K562 (cell line): Measurements from ENCODE around the gene MACROD2. TPM values are rescaled to one million over a fixed set of nuclear protein-coding genes. Genes with fewer than 3 reads are reported as not detected.

Experiments used
- ATAC-seq: fragments of 200-7000 bp; cut with Tn5 transposase; 3 replicates; pipeline ENCODE4 v1.9.1; 2020; ENCODE audit warnings: moderate library complexity
- BruUV-seq: library from RNA; stranded (reverse); fragments of 400-500 nt; replicated peaks from 2 replicates; lab custom pipeline; 2021; lab: Mats Ljungman, UMichigan
- CTCF ChIA-PET: fragments of 300-600 bp; formaldehyde crosslinking; extraction: SDS; loops from one replicate; lab custom pipeline; 2021; ENCODE audit warnings: low intra/inter-chr PET ratio; lab: Yijun Ruan, JAX
- POLR2A ChIA-PET: fragments of 300-600, 350-650 bp; sonication (Branson Sonifier 250); formaldehyde crosslinking; extraction: SDS; loops from one replicate; lab custom pipeline; 2021; ENCODE audit warnings: antibody characterized with exemption, inconsistent platforms; lab: Yijun Ruan, JAX
- DNase-seq, 4 experiments: peaks; one replicate each; pipeline versions ENCODE4 v3.0.0 to v3.0.0-alpha.2; 2011 to 2018; ENCODE audit warnings: low spot score in 3 of 4, mixed read lengths in 3 of 4; ENCODE audit errors: extremely low read depth in 1 of 4
- FAIRE-seq: peaks from 2 replicates; lab custom pipeline; 2011; peaks lifted over from hg19 to GRCh38; lab: Jason Lieb, UNC
- H2AFZ ChIP-seq: 2 replicates; pipeline ENCODE4 v1.6.0; 2011; ENCODE audit warnings: low read depth, low read length, control low read depth, inconsistent platforms
- H3K27ac ChIP-seq: fragments of 200-600 bp; 3 replicates; pipeline ENCODE4 v1.8.0; 2011; ENCODE audit warnings: low read depth, mild to moderate bottlenecking, control low read depth, inconsistent platforms, low read length, moderate library complexity, mixed read lengths; ENCODE audit errors: extremely low read depth
- H3K27me3 ChIP-seq, 2 experiments: fragments of 300-600 bp in 1 of 2; 2 replicates in 1 of 2; 3 replicates in 1 of 2; pipeline versions ENCODE4 v1.6.0 to v1.8.0; 2011; ENCODE audit warnings: inconsistent platforms in 2 of 2, low read length in 2 of 2, mild to moderate bottlenecking in 1 of 2, mixed read lengths in 1 of 2, moderate library complexity in 1 of 2; ENCODE audit not compliant: control insufficient read depth in 2 of 2, insufficient read depth in 2 of 2
- H3K36me3 ChIP-seq: fragments of 300-600 bp; 3 replicates; pipeline ENCODE4 v1.8.0; 2011; ENCODE audit warnings: mild to moderate bottlenecking, low read length, inconsistent platforms; ENCODE audit not compliant: control insufficient read depth, insufficient read depth
- H3K4me1 ChIP-seq, 2 experiments: fragments of 200-600 bp in 1 of 2; replicated peaks in 1 of 2; 2 replicates in 1 of 2; 3 replicates in 1 of 2; pipeline versions ENCODE4 v1.5.1 to v1.8.0; 2011; ENCODE audit warnings: inconsistent platforms in 2 of 2, low read length in 2 of 2, mild to moderate bottlenecking in 1 of 2, mixed read lengths in 1 of 2, moderate library complexity in 1 of 2; ENCODE audit not compliant: control insufficient read depth in 2 of 2, insufficient read depth in 2 of 2
- H3K4me2 ChIP-seq: 2 replicates; pipeline ENCODE4 v1.6.1; 2011; ENCODE audit warnings: low read length, control low read depth, inconsistent platforms, mixed read lengths; ENCODE audit not compliant: insufficient read depth
- H3K4me3 ChIP-seq: fragments of 200-600 bp; sonication (generic), shearing (Covaris generic); 2 replicates; pipeline ENCODE4 v1.5.1; 2016; ENCODE audit warnings: control low read depth, inconsistent platforms
- H3K79me2 ChIP-seq: fragments of 200-600 bp; 3 replicates; pipeline ENCODE4 v1.8.0; 2011; ENCODE audit warnings: low read length, inconsistent platforms; ENCODE audit not compliant: control insufficient read depth, insufficient read depth
- H3K9ac ChIP-seq, 2 experiments: 2 replicates each; pipeline versions ENCODE4 v1.6.0 to v1.6.1; 2011; ENCODE audit warnings: low read depth in 2 of 2, low read length in 2 of 2, control low read depth in 1 of 2, inconsistent platforms in 1 of 2, mild to moderate bottlenecking in 1 of 2, mixed read lengths in 1 of 2; ENCODE audit not compliant: insufficient read depth in 1 of 2
- H3K9me1 ChIP-seq: one replicate; pipeline ENCODE4 v1.6.0; 2011; ENCODE audit warnings: inconsistent platforms, mild to moderate bottlenecking, low read length, moderate library complexity; ENCODE audit not compliant: control insufficient read depth, insufficient read depth
- H3K9me3 ChIP-seq: replicated peaks from 2 replicates; pipeline ENCODE4 v1.5.1; 2011; ENCODE audit warnings: low read depth, low read length, inconsistent platforms; ENCODE audit not compliant: control insufficient read depth, insufficient read depth
- H4K20me1 ChIP-seq: replicated peaks from 2 replicates; pipeline ENCODE4 v1.6.1; 2011; ENCODE audit warnings: low read length, inconsistent platforms, mixed read lengths; ENCODE audit not compliant: control insufficient read depth, insufficient read depth
- MTF1 ChIP-seq: fragments of 250-450 bp; sonication (Bioruptor Pico); IDR thresholded peaks from 2 replicates; pipeline ENCODE4 v1.9.0; 2021; ENCODE audit warnings: moderate library complexity, mild to moderate bottlenecking, inconsistent platforms, borderline replicate concordance
- NFATC3 ChIP-seq: fragments of 450-650 bp; IDR thresholded peaks from 2 replicates; pipeline ENCODE4 v1.6.1; 2017; ENCODE audit warnings: mild to moderate bottlenecking
- PPARD ChIP-seq: fragments of 250-450 bp; sonication (Bioruptor Pico); IDR thresholded peaks from 2 replicates; pipeline ENCODE4 v1.8.0; 2022; ENCODE audit warnings: inconsistent platforms, mild to moderate bottlenecking, moderate library complexity
- SMARCA4 ChIP-seq: fragments of 450-650 bp; IDR thresholded peaks from 2 replicates; pipeline ENCODE4 v1.6.1; 2016
- XRCC5 ChIP-seq: fragments of 200-400 bp; formaldehyde crosslinking; IDR thresholded peaks from 2 replicates; pipeline ENCODE4 v1.6.1; 2017; ENCODE audit warnings: low read depth, mild to moderate bottlenecking, low read length
- ZNF12 ChIP-seq: sonication (generic); formaldehyde crosslinking; IDR thresholded peaks from 2 replicates; pipeline ENCODE4 v1.4.0; 2020; ENCODE audit warnings: mild to moderate bottlenecking, missing genetic modification reagents
- ZZZ3 ChIP-seq: fragments of 450-650 bp; IDR thresholded peaks from 2 replicates; pipeline ENCODE4 v1.6.1; 2016; ENCODE audit warnings: antibody characterized with exemption, mild to moderate bottlenecking, moderate library complexity
- WGBS: fragments of 100-300 bp; shearing (Covaris generic); methylation state at CpG from one replicate; pipeline ENCODE4 v1.1.6; 2016; ENCODE audit warnings: low coverage, mixed read lengths; ENCODE audit not compliant: insufficient coverage; ENCODE audit errors: missing lambda C conversion rate; 5-methylcytosine and 5-hydroxymethylcytosine counted together
- in situ Hi-C: fragments of 300-500 bp; cut with MboI; formaldehyde crosslinking; loops from 4 replicates; pipeline ENCODE4 v1.15.0; 2018; ENCODE audit warnings: inconsistent platforms, mixed read lengths
- intact Hi-C: fragments of 100-400 bp; cut with micrococcal nuclease; formaldehyde crosslinking; loops from 2 replicates; pipeline ENCODE4 v1.14.2; 2022
- polyA plus RNA-seq, 8 experiments: library from polyadenylated mRNA; depleted of rRNA in 4 of 8; stranded (reverse) in 5 of 8; unstranded in 3 of 8; fragments of >200 nt; fragmentation: Nextera tagmentation in 2 of 8; fragmentation: Illumina TruSeq in 1 of 8; extraction: Ambion mirVana in 2 of 8; extraction: Trizol in 1 of 8; gene quantifications; 2 replicates each; pipeline versions ENCODE4 v1.2.1 to v1.2.3, GENCODE V29; 2011 to 2014; ENCODE audit warnings: inconsistent platforms in 1 of 8, missing spikeins in 1 of 8
- total RNA-seq, 7 experiments: library from RNA; depleted of rRNA in 6 of 7; stranded (reverse); fragments of >200 nt in 6 of 7; fragmentation: Illumina TruSeq in 2 of 7; extraction: Trizol in 2 of 7; gene quantifications; 2 replicates each; pipeline versions ENCODE4 v1.2.1 to v1.2.3, GENCODE V29; 2011 to 2021; ENCODE audit warnings: low replicate concordance in 1 of 7
- TF ChIP-seq, protein P1 (sequence below): fragments of 250-450 bp; sonication (Bioruptor Pico); IDR thresholded peaks from 2 replicates; pipeline ENCODE4 v1.5.0; 2021

MACROD2 gene
- total and polyA plus RNA-seq, 9 of the 15 experiments (the other 6 are each of a cell fraction or from before 2014, with no cell fraction given): not detected

DNA sequence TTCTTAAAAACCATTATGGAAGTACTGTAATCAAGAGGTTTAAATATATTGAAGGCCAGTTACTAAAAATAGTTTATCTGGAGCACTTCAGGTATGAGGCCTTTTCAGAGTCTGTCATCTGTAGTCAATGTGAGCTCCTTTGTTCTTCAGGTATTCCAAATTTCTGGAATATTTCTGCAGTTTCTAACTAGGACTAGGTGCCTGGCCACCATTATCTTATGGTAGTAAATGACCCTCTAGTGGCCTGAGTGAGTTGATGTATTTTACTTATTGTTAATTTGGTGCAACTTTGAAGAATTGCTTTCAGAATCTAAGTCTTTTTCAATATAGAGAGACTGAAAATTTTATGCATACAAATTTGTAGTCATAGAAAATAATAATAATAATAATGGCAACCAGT, 437.3 kb downstream of the MACROD2 start:
- Histone ChIP-seq H3K4me2 (no peak overlapping the region), H3K36me3 (no peaks in the 10 kb centered on the region), H2AFZ (no peak overlapping the region), H3K9ac (no peak overlapping the region), H3K9me1 (no peaks in the 10 kb centered on the region), H3K9me3 (no peaks in the 10 kb centered on the region), H3K4me3 (no peak overlapping the region), H4K20me1 (no peaks in the 10 kb centered on the region), H3K27me3 (no peaks in the 10 kb centered on the region), H3K4me1 (no peaks in the 10 kb centered on the region), H3K27ac (no peak overlapping the region), H3K79me2 (no peaks in the 10 kb centered on the region)
- FAIRE-seq (no peak), DNase-seq (no peak), ATAC-seq (no peak)
- BruUV-seq: no TSS peak
- TF ChIP-seq, protein P1, sequence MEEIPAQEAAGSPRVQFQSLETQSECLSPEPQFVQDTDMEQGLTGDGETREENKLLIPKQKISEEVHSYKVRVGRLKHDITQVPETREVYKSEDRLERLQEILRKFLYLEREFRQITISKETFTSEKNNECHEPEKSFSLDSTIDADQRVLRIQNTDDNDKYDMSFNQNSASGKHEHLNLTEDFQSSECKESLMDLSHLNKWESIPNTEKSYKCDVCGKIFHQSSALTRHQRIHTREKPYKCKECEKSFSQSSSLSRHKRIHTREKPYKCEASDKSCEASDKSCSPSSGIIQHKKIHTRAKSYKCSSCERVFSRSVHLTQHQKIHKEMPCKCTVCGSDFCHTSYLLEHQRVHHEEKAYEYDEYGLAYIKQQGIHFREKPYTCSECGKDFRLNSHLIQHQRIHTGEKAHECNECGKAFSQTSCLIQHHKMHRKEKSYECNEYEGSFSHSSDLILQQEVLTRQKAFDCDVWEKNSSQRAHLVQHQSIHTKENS (CRISPR knock-in tag): no peak
- POLR2A ChIA-PET: no interaction called here
- CTCF ChIA-PET: no interaction called here
- intact Hi-C loops (no loop called here), in situ Hi-C loops (no loop called here)

DNA sequence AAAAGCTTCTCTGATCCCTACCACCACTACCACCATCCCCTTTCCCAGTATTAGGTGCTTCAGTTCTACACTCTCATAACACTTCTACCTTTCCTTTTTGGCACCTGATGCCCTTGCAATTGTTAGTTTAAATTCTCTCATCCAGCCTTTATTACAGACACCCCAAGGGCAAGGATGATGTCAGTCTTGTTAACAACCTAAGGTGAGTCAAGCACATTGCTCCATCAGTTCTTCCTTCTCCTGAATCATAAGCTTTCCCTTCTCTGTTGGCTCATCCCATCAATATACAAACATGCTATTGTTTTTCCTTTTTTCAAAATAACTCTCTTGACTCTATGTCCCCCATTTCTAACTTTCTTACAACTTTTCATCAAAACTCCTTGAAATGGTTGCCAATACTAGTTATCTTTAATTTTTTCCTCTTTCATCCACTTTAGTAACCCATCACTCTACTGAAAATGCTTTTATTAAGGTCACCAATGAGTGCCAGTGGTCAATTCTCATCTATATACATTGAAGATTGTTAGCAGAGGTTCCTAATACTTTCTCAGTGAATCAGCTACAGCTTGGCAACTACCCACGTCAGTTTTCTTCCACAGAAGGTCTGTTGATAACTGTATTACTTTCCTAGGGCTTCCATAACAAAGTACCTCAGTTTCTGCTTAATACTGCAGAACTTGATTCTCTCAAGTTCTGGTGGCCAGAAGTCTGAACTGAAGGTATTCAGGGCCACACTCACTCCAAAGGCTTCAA, 439.2 kb downstream of the MACROD2 start:
- ATAC-seq (no peak), DNase-seq (no peak), FAIRE-seq (no peak)
- Histone ChIP-seq H3K4me1 (no peaks in the 10 kb centered on the region), H3K27ac (no peak overlapping the region), H3K9me1 (no peaks in the 10 kb centered on the region), H3K36me3 (no peaks in the 10 kb centered on the region), H3K4me3 (no peak overlapping the region), H3K9ac (no peak overlapping the region), H3K79me2 (no peaks in the 10 kb centered on the region), H3K9me3 (no peaks in the 10 kb centered on the region), H4K20me1 (no peaks in the 10 kb centered on the region), H3K4me2 (no peak overlapping the region), H2AFZ (no peak overlapping the region), H3K27me3 (no peaks in the 10 kb centered on the region)
- BruUV-seq: no TSS peak
- in situ Hi-C loops: no loop called here
- ChIA-PET POLR2A (no interaction called here), CTCF (no interaction called here)
- WGBS: 0% methylated on average over 1 of the region's 1 CpG
- intact Hi-C loops: no loop called here
- TF ChIP-seq XRCC5: no peak
- TF ChIP-seq ZNF12 (CRISPR knock-in tag): no peak
- no peak for TF ChIP-seq ZZZ3
- no peak for TF ChIP-seq MTF1
- TF ChIP-seq PPARD: no peak
- no peak for TF ChIP-seq NFATC3
- no peak for TF ChIP-seq SMARCA4
